Spleen (tissue), 7 donors: ENCODE results near the gene BOLA2B.
"Not testable (repeated sequence)": the region's sequence is repeated elsewhere in the genome, so short reads cannot be mapped to it uniquely, and the experiment has no call there.

Experiments used
- POLR2AphosphoS5 ChIP-seq, 3 donors: sonication (generic); formaldehyde crosslinking; IDR thresholded peaks; one replicate each; pipeline ENCODE4 v1.5.1; 2017; ENCODE audit warnings: antibody characterized with exemption in 3 of 3
- TF ChIP-seq, protein P1 (sequence below), 11 experiments: fragments of 200-600 bp in 7 of 11; fragments of 450-650 bp in 4 of 11; sonication (generic) in 4 of 11; IDR thresholded peaks in 8 of 11; conservative IDR thresholded peaks in 3 of 11; 1 replicate in 7 of 11; 2 replicates in 4 of 11; pipeline versions ENCODE4 v1.4.0 to v1.8.0; 2016 to 2021; ENCODE audit warnings: antibody characterized with exemption in 11 of 11, inconsistent platforms in 4 of 11, mild to moderate bottlenecking in 1 of 11
- donor health status: DM: no; HTN: no; CAD: no; lungs with moderate emphysema.
- donor health status: DM: no; HTN: no; CAD: no.
- donor health status: DM: no; HTN: no; CAD: no.

GRCh38 chr16:30209032-30209431, 15.6 kb upstream of the BOLA2B start:
- not testable (repeated sequence) for TF ChIP-seq POLR2AphosphoS5 (IDR thresholded peaks at IDR 0.05)
- TF ChIP-seq, protein P1, sequence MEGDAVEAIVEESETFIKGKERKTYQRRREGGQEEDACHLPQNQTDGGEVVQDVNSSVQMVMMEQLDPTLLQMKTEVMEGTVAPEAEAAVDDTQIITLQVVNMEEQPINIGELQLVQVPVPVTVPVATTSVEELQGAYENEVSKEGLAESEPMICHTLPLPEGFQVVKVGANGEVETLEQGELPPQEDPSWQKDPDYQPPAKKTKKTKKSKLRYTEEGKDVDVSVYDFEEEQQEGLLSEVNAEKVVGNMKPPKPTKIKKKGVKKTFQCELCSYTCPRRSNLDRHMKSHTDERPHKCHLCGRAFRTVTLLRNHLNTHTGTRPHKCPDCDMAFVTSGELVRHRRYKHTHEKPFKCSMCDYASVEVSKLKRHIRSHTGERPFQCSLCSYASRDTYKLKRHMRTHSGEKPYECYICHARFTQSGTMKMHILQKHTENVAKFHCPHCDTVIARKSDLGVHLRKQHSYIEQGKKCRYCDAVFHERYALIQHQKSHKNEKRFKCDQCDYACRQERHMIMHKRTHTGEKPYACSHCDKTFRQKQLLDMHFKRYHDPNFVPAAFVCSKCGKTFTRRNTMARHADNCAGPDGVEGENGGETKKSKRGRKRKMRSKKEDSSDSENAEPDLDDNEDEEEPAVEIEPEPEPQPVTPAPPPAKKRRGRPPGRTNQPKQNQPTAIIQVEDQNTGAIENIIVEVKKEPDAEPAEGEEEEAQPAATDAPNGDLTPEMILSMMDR (IDR thresholded peaks at IDR 0.05 in 8 of 11, conservative IDR thresholded peaks at IDR 0.05 in 3 of 11) = not testable (repeated sequence)
